ENCODE measurements around the gene NCAM2.

DNA sequence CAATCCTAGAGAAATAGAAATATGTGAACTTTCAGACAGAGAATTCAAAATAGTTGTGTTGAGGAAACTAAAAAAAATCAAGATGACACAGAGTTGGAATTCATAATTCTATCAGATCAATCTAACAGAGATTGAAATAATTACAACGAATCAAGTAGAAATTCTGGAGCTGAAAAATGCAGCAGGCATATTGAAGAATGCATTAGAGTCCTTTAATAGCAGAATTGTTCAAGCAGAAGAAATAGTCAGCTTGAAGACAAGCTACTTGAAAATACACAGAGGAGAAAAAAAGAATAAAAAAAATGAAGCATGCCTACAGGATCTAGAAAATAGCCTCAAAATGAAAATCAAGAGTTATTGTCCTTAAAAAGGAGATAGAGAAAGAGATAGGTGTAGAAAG is 347.1 kb downstream of the NCAM2 start:
- TF ChIP-seq POLR2A (IDR thresholded peaks at IDR 0.05) = no peak
- TF ChIP-seq, protein P1, sequence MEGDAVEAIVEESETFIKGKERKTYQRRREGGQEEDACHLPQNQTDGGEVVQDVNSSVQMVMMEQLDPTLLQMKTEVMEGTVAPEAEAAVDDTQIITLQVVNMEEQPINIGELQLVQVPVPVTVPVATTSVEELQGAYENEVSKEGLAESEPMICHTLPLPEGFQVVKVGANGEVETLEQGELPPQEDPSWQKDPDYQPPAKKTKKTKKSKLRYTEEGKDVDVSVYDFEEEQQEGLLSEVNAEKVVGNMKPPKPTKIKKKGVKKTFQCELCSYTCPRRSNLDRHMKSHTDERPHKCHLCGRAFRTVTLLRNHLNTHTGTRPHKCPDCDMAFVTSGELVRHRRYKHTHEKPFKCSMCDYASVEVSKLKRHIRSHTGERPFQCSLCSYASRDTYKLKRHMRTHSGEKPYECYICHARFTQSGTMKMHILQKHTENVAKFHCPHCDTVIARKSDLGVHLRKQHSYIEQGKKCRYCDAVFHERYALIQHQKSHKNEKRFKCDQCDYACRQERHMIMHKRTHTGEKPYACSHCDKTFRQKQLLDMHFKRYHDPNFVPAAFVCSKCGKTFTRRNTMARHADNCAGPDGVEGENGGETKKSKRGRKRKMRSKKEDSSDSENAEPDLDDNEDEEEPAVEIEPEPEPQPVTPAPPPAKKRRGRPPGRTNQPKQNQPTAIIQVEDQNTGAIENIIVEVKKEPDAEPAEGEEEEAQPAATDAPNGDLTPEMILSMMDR (IDR thresholded peaks at IDR 0.05 in 8 of 11, conservative IDR thresholded peaks at IDR 0.05 in 3 of 11) = no peak
- TF ChIP-seq POLR2AphosphoS5 (IDR thresholded peaks at IDR 0.05) = no peak
